Measurements from ENCODE around the gene ESR2. TPM values are rescaled to one million over a fixed set of nuclear protein-coding genes. Genes with fewer than 3 reads are reported as not detected.

Gene ESR2
- total RNA-seq, 2 experiments from 2014 or later: 0.17 to 0.45 TPM

DNA sequence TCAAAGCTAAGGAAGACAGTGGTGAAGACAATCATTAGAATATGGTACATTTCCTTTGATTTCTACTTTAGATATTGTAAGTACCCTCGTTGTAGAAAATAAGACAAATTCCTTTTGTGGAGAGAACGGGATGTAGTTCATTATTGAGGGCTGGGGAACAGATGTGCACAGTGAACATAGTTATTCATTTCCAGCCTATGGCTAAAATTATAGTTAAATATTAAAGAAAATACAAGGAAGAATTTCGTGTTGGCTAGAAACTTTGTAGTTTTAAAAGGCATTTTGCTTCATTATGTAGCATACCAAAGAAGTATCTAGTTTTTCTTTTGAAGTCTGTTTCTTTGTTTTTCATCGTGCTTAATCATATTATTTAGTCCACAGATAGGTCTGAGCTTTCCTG, 201.8 kb downstream of the ESR2 start:
- Mint-ChIP-seq H3K4me1 (ENCODE audit: low read depth) (peaks cover 7% of the 10 kb centered on the region), H3K27me3 (no peaks in the 10 kb centered on the region), H3K27ac (no peak overlapping the region), H3K36me3 (peaks cover 19% of the 10 kb centered on the region), H3K9me3 (no peaks in the 10 kb centered on the region), H3K4me3 (no peak overlapping the region)
- POLR2A ChIA-PET: no interaction called here
- DNase-seq: no peak
- intact Hi-C loops (cut with micrococcal nuclease): no loop called here
- CTCF ChIA-PET: no interaction called here

DNA sequence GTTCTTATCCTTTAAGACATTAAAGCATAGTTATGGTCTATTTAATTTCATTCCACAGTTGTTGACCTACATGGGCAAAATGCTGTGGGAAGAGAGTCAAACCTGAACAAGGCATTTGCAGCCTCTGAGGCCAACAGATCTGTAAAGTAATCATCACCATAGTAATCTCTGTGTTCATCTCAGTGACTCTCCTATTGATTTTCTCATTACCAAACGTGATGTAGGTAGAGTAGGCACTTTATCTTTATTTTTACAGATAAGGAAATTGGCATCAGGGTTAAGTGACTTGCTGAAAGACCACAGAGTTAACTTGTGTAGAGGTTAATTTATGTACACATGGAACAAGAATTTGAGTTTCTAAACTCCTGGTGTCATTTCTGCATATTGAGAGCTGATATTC, 203.0 kb downstream of the ESR2 start:
- DNase-seq: no peak
- intact Hi-C loops (cut with micrococcal nuclease): no loop called here
- Mint-ChIP-seq H3K4me1 (ENCODE audit: low read depth) (peaks cover 7% of the 10 kb centered on the region), H3K4me3 (no peak overlapping the region), H3K36me3 (peaks cover 16% of the 10 kb centered on the region), H3K27me3 (no peaks in the 10 kb centered on the region), H3K27ac (no peak overlapping the region), H3K9me3 (no peaks in the 10 kb centered on the region)
- CTCF ChIA-PET: no interaction called here
- POLR2A ChIA-PET: no interaction called here

DNA sequence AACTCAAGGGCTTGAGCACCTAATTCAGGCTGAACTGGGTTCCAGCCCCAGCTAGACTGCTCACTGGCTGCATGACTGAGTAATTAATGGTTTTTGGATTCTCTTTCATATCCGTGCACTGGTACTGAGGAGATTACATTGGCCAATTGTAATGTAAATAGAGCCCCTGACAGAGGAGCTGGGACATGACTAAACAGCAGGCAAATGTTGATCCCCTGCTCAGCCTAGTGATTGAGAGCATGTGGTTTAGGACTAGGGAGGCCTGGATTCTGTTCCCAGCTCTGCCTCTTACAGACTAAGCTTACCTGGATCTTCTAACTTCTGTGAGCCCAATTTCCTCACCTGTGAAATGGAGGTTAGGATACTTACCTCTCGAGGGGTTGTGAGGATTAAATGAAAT, 204.3 kb downstream of the ESR2 start:
- intact Hi-C loops (cut with micrococcal nuclease): no loop called here
- no peaks in the 10 kb centered on the region for H3K9me3 Mint-ChIP-seq
- ChIA-PET CTCF (interaction anchor here (1.3 kb wide), 1 partner anchor 214 kb away, joined by 4 read pairs; no protein-coding TSS in a partner anchor), POLR2A (no interaction called here)
- no peaks in the 10 kb centered on the region for H3K4me1 Mint-ChIP-seq (ENCODE audit: low read depth)
- peaks cover 13% of the 10 kb centered on the region for H3K36me3 Mint-ChIP-seq
- no peak overlapping the region for H3K4me3 Mint-ChIP-seq
- DNase-seq: no peak
- no peak overlapping the region for H3K27ac Mint-ChIP-seq
- no peaks in the 10 kb centered on the region for H3K27me3 Mint-ChIP-seq

DNA sequence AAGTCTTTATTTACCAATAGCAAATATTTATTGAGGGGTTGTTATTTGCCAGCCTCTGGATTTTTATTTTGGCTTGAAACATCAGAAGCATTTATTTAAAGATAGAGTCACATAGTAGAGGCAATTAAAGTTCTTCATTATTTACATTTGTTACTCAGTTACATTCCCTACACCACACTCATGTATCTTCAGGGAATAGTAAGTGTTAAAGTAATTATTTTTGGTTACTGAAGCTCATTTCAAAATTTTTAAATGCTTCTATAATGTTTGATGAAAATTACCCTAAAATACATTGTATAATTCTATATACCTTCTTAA, 205.6 kb downstream of the ESR2 start:
- Mint-ChIP-seq H3K4me1 (ENCODE audit: low read depth) (no peaks in the 10 kb centered on the region), H3K9me3 (no peaks in the 10 kb centered on the region), H3K27me3 (no peaks in the 10 kb centered on the region), H3K4me3 (no peak overlapping the region), H3K27ac (no peak overlapping the region), H3K36me3 (peaks cover 16% of the 10 kb centered on the region)
- intact Hi-C loops (cut with micrococcal nuclease): no loop called here
- CTCF ChIA-PET: interaction anchor here (0.6 kb wide), 1 partner anchor 206 kb away, joined by 3 read pairs; the partner anchor contains the start of gene ESR2
- DNase-seq: no peak
- POLR2A ChIA-PET: no interaction called here

DNA sequence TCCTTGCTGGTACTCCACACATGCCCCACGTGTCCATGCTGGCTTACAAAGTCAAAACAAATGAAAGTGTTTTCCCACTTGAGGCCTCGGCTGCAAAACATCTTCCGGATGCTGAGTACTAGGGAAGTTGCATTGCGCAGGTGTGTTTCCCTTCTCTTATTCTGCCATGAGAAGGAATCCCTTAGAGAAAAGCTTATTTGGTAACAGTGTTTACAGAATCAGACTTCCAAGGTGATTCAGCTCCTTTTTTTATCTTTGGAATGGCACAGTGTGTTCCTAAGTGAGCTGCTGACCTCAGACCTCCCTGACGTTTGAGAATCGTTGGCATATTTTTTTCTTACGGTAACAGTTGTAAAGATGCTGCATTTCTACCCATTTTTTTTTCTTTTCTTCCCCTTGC, 211.3 kb downstream of the ESR2 start:
- H3K4me1 Mint-ChIP-seq (ENCODE audit: low read depth): peaks cover 5% of the 10 kb centered on the region
- no peak overlapping the region for H3K4me3 Mint-ChIP-seq
- intact Hi-C loops (cut with micrococcal nuclease): no loop called here
- H3K27me3 Mint-ChIP-seq: no peaks in the 10 kb centered on the region
- H3K36me3 Mint-ChIP-seq: peaks cover 23% of the 10 kb centered on the region
- H3K27ac Mint-ChIP-seq: no peak overlapping the region
- ChIA-PET CTCF (interaction anchor here (1.4 kb wide), 1 partner anchor 222 kb away, joined by 4 read pairs; no protein-coding TSS in a partner anchor), POLR2A (no interaction called here)
- no peak for DNase-seq
- H3K9me3 Mint-ChIP-seq: no peaks in the 10 kb centered on the region

DNA sequence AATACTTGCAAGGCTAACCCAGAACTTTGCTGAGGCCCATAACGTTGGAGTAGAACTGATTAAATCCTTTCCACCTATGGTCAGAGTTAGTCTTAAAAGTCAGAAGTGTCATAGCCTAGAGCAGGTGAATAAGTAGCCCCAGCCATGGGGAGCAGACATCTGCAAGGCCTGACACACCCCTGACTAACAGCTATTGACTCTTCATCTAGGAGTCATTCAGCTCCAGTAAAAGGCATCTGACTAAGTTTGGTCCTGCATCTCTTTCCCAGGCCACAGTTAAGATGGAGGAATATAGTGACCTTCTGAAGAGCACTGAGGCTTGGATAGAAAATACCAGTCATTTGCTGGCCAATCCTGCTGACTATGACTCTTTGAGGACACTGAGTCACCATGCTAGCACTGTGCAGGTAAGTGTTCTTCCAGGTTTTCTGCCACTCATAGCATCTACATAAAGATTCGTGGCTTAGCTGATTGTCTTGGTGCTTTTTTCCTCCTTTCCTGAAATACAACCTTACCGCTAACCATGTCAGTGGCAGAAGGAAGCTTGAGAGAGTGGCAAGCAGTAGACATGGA, 212.9 kb downstream of the ESR2 start:
- H3K4me3 Mint-ChIP-seq: no peak overlapping the region
- peaks cover 23% of the 10 kb centered on the region for H3K36me3 Mint-ChIP-seq
- H3K4me1 Mint-ChIP-seq (ENCODE audit: low read depth): peaks cover 5% of the 10 kb centered on the region
- no peaks in the 10 kb centered on the region for H3K27me3 Mint-ChIP-seq
- no peaks in the 10 kb centered on the region for H3K9me3 Mint-ChIP-seq
- POLR2A ChIA-PET: no interaction called here
- H3K27ac Mint-ChIP-seq: peak overlapping the region; percentile 52
- intact Hi-C loops (cut with micrococcal nuclease): no loop called here
- CTCF ChIA-PET: interaction anchor here (1.4 kb wide), 1 partner anchor 224 kb away, joined by 4 read pairs; no protein-coding TSS in a partner anchor
- DNase-seq: no peak

DNA sequence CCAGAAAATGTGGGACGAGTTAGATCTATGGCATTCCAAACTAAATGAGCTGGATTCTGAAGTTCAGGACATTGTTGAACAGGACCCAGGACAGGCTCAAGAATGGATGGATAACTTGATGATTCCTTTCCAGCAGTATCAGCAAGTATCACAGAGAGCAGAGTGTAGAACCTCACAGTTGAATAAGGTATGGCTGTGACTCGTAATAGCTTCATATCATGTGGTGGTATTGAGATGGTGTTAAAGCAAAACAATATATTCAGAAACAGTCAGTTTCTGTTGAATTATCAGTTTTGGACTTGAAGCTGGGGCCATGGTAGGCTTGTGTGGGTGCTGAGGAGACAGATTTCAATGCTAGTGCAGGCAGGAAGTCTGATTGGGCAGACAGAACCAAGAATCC, 213.7 kb downstream of the ESR2 start:
- Mint-ChIP-seq H3K9me3 (no peaks in the 10 kb centered on the region), H3K27ac (peak overlapping the region; percentile 52), H3K4me1 (ENCODE audit: low read depth) (peaks cover 10% of the 10 kb centered on the region), H3K27me3 (no peaks in the 10 kb centered on the region), H3K4me3 (no peak overlapping the region), H3K36me3 (peaks cover 20% of the 10 kb centered on the region)
- intact Hi-C loops (cut with micrococcal nuclease): no loop called here
- ChIA-PET POLR2A (no interaction called here), CTCF (no interaction called here)
- no peak for DNase-seq

DNA sequence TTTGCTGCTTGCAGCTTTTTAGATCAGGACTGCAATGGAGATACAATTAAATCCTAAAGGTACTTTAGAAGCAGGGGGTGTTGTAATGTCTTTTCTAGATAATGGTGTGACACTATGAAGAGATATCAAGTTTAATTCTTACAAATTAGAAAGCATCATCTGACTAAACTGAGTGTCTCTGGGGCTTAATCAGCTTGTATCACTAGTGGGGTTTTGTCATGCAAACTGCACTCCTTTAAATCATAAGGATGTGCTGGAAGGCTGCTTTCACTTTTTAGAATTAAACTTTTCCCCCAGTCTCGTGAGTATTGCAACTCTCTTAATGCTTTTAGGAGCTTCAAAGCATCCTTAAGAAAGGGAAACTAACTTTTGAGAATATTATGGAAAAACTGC, 218.6 kb downstream of the ESR2 start:
- H3K27me3 Mint-ChIP-seq: no peaks in the 10 kb centered on the region
- ChIA-PET POLR2A (interaction anchor here (0.5 to 1.4 kb wide), 2 partner anchors 48 to 649 kb away, joined by 4 to 5 read pairs; no protein-coding TSS in a partner anchor), CTCF (interaction anchor here (1.1 to 2.0 kb wide), 2 partner anchors 219 to 228 kb away, joined by 6 to 7 read pairs; no protein-coding TSS in a partner anchor)
- intact Hi-C loops (cut with micrococcal nuclease): loop anchor here (1.0 kb wide), 1 partner anchor 44 kb away; no protein-coding TSS in a partner anchor
- peaks cover 30% of the 10 kb centered on the region for H3K36me3 Mint-ChIP-seq
- no peak overlapping the region for H3K27ac Mint-ChIP-seq
- no peak for DNase-seq
- H3K4me1 Mint-ChIP-seq (ENCODE audit: low read depth): peaks cover 14% of the 10 kb centered on the region
- no peaks in the 10 kb centered on the region for H3K9me3 Mint-ChIP-seq
- H3K4me3 Mint-ChIP-seq: no peak overlapping the region

DNA sequence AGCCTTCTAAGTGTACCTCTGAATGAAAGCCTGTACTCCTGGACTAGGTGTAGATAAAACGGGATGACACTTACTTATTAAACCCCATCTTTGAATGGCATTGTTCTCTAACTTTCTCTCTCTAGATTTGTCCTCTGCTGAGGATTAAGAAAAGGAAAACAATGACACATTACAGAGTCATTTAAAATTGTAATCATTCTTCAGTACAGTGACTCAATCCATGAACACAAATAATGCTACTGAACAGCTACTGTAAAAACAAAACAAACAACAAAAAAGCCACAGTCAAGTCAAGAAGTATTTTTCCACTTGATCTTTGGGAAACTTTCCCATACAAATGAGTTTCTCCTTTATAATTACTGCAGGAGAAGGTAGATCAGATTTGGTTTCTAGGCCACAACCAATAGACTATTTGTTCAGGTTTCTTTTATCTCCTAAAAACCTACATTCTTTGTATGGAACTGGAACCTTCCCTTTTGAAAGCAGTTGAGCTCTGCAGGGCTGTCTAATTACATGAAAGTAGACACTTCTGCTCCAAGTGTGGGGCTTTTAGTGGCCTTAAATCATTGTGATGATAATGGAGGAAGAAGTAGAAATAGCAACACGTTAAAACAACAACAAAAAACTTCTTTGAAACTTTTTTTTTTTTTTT, 219.1 kb downstream of the ESR2 start:
- CTCF ChIA-PET: interaction anchor here (1.1 to 2.0 kb wide), 2 partner anchors 220 to 229 kb away, joined by 6 to 7 read pairs; no protein-coding TSS in a partner anchor

DNA sequence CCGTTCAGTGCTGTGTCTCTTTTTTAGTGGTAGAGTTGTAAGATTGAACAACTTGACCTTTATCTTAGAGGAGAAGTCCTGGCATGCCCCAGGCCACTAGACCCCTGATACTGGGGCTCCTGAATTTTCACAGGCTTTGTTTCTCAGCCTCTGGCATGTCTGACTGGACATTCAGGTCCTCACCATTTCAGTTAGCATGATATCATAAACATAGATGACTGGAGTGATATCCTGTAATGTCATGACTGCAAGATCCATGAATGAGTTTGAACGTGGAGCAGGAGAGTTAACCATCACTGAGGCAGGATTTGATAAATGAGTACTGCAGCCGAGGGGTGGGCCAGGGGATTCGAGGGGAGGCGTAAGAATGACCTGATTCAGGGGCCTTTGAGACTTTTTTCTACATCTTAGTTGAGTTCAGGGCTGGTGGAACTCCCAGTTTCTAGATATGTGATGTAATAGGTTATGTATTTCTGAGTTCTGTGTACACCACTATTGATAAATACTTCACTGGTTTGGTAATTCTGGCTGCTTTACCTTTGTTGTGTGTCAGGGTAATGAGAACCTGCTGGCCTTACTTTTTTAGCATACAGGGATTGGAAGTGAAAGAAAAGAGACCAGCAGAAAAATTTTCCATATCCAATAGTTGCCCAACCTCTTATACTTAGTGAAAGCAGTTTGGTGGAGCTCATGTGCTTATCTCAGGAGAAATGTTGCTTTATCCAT, 224.4 kb downstream of the ESR2 start:
- no peaks in the 10 kb centered on the region for H3K9me3 Mint-ChIP-seq
- intact Hi-C loops (cut with micrococcal nuclease): loop anchor here (10.0 kb wide), 1 partner anchor 225 kb away; the partner anchor contains the start of gene ESR2
- H3K27me3 Mint-ChIP-seq: no peaks in the 10 kb centered on the region
- no peak overlapping the region for H3K27ac Mint-ChIP-seq
- H3K36me3 Mint-ChIP-seq: peaks cover 28% of the 10 kb centered on the region
- no peak for DNase-seq
- ChIA-PET POLR2A (no interaction called here), CTCF (no interaction called here)
- H3K4me1 Mint-ChIP-seq (ENCODE audit: low read depth): peaks cover 2% of the 10 kb centered on the region
- no peak overlapping the region for H3K4me3 Mint-ChIP-seq

More for the DNA sequence above, 219.1 kb downstream of the ESR2 start:
- H3K4me1 Mint-ChIP-seq (ENCODE audit: low read depth): peaks cover 10% of the 10 kb centered on the region
- POLR2A ChIA-PET: interaction anchor here (0.5 to 1.4 kb wide), 3 partner anchors 48 to 649 kb away, joined by 3 to 5 read pairs (median 4); no protein-coding TSS in a partner anchor
- no peaks in the 10 kb centered on the region for H3K9me3 Mint-ChIP-seq
- H3K27me3 Mint-ChIP-seq: no peaks in the 10 kb centered on the region
- no peak overlapping the region for H3K4me3 Mint-ChIP-seq
- H3K36me3 Mint-ChIP-seq: peaks cover 27% of the 10 kb centered on the region
- intact Hi-C loops (cut with micrococcal nuclease): loop anchor here (1.0 kb wide), 1 partner anchor 44 kb away; no protein-coding TSS in a partner anchor
- no peak for DNase-seq
- peak overlapping the region; percentile 28 for H3K27ac Mint-ChIP-seq

DNA sequence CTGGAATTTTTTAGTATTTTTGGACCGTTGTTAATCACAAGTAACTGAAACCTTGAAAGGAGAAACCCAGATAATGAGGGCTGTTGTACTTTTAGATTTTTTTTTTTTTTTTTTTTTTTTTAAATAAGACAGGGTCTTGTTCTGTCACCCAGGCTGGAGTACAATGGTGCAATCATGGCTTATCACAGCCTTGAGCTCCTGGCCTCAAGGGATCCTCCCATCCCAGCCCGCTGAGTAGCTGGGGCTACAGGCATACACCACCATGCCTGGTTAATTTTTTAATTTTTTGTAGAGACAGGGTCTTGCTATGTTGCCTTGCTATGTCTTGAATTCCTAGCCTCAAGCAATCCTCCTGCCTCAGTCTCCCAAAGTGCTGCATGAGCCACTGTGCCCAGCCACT, 229.7 kb downstream of the ESR2 start:
- Mint-ChIP-seq H3K4me1 (ENCODE audit: low read depth) (peaks cover 3% of the 10 kb centered on the region), H3K27ac (no peak overlapping the region), H3K4me3 (no peak overlapping the region), H3K27me3 (no peaks in the 10 kb centered on the region), H3K36me3 (peaks cover 17% of the 10 kb centered on the region), H3K9me3 (no peaks in the 10 kb centered on the region)
- DNase-seq: no peak
- intact Hi-C loops (cut with micrococcal nuclease): loop anchor here (10.0 kb wide), 1 partner anchor 230 kb away; the partner anchor contains the start of gene ESR2
- POLR2A ChIA-PET: no interaction called here
- CTCF ChIA-PET: no interaction called here

DNA sequence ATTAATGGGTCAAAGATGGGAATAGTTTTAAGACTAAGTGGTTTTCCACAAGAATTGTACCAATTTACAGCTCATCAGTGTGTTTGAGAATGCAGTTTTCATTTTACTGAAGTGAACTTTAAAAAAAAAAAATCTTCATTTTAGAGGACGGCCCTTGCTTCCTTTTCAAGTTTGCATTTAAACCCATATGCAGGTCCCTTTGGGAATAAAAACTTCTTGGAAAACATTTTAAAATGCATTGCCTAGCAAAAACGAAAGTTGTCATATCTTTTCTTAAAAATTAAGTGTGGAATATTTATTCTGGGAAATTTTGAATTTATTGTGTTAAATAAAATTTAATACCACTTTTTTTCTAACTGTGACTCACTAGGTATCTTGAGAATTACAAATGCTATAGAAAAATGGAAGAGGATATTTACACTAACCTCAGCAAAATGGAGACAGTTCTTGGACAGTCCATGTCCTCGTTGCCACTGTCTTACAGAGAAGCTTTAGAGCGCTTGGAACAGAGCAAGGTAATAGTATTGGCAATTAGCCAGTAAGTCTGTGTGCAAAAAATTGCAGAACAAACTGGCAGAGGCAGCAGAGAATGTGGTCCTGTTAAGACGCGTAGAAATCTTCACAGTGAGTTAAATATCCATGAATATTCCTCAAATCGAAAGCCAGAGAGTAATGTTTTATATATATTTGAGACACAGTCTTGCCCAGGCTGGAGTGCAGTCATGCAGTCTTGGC, 231.6 kb downstream of the ESR2 start:
- no peaks in the 10 kb centered on the region for H3K9me3 Mint-ChIP-seq
- H3K4me1 Mint-ChIP-seq (ENCODE audit: low read depth): peaks cover 3% of the 10 kb centered on the region
- ChIA-PET POLR2A (no interaction called here), CTCF (interaction anchor here (1.0 to 1.2 kb wide), 3 partner anchors 52 to 241 kb away, joined by 3 to 4 read pairs (median 4); no protein-coding TSS in a partner anchor)
- no peak overlapping the region for H3K4me3 Mint-ChIP-seq
- peaks cover 19% of the 10 kb centered on the region for H3K36me3 Mint-ChIP-seq
- H3K27ac Mint-ChIP-seq: no peak overlapping the region
- DNase-seq: no peak
- intact Hi-C loops (cut with micrococcal nuclease): loop anchor here (10.0 kb wide), 1 partner anchor 232 kb away; the partner anchor contains the start of gene ESR2
- no peaks in the 10 kb centered on the region for H3K27me3 Mint-ChIP-seq

Measured in activated CD4-positive, alpha-beta memory T cell treated with anti-CD3 and anti-CD28 coated beads for 36 hours (primary cell).